Parathyroid adenoma (tissue), 2 donors: ENCODE measurements around the gene STIM1.

Experiments
- H2AFZ ChIP-seq: fragments of 300-600 bp; sonication (generic); one replicate; pipeline ENCODE4 v1.7.0; 2017; ENCODE audit warnings: antibody characterized with exemption, mild to moderate bottlenecking
- H3K27ac ChIP-seq: fragments of 300-600 bp; sonication (generic); one replicate; pipeline ENCODE4 v1.7.0; 2017
- H3K27me3 ChIP-seq: fragments of 300-600 bp; sonication (generic); one replicate; pipeline ENCODE4 v1.7.0; 2017; ENCODE audit warnings: low read length; ENCODE audit not compliant: control insufficient read depth, insufficient read depth
- H3K36me3 ChIP-seq: fragments of 300-600 bp; sonication (generic); one replicate; pipeline ENCODE4 v1.7.0; 2017; ENCODE audit warnings: low read length; ENCODE audit not compliant: control insufficient read depth, insufficient read depth
- H3K4me1 ChIP-seq: fragments of 300-600 bp; sonication (generic); one replicate; pipeline ENCODE4 v1.7.0; 2017; ENCODE audit warnings: control low read depth
- H3K4me2 ChIP-seq: fragments of 300-600 bp; sonication (generic); one replicate; pipeline ENCODE4 v1.7.0; 2017; ENCODE audit warnings: low read length
- H3K4me3 ChIP-seq: fragments of 300-600 bp; sonication (generic); one replicate; pipeline ENCODE4 v1.7.0; 2017; ENCODE audit warnings: low read depth, low read length
- H3K79me2 ChIP-seq: fragments of 300-600 bp; sonication (generic); one replicate; pipeline ENCODE4 v1.7.0; 2017; ENCODE audit warnings: control low read depth
- H3K9ac ChIP-seq: fragments of 300-600 bp; sonication (generic); one replicate; pipeline ENCODE4 v1.7.0; 2017; ENCODE audit warnings: mild to moderate bottlenecking
- H3K9me3 ChIP-seq: fragments of 300-600 bp; sonication (generic); one replicate; pipeline ENCODE4 v1.7.0; 2017; ENCODE audit warnings: low read length; ENCODE audit not compliant: control insufficient read depth
- TF ChIP-seq, protein P1 (sequence below): fragments of 300-600 bp; sonication (generic); IDR thresholded peaks from one replicate; pipeline ENCODE4 v1.7.0; 2017; ENCODE audit warnings: antibody characterized with exemption, mild to moderate bottlenecking
- donor health status: primary hyperparathyroidism.

Gene STIM1

DNA sequence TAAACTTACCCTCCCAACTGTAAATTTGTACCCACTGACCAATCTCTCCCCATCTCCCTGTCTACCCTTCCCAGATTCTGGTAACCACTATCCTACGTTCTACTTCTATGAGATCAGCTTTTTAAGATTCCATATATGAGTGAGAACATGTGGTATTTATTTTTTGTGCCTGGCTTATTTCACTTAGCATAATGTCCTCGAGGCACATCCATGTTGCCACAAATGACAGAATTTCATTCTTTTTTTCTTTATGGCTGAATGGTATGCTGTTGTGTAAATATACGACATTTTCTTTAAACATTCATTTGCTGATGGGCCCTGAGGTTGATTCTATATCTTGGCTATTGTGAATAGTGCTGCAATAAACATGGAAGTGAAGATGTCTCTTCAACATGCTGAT is 164.4 kb downstream of the STIM1 start:
- H3K4me3 ChIP-seq, result no peak overlapping the region
- no peaks in the 10 kb centered on the region for H3K4me1 ChIP-seq
- H2AFZ ChIP-seq, result no peak overlapping the region
- no peaks in the 10 kb centered on the region for H3K27me3 ChIP-seq
- TF ChIP-seq, protein P1, sequence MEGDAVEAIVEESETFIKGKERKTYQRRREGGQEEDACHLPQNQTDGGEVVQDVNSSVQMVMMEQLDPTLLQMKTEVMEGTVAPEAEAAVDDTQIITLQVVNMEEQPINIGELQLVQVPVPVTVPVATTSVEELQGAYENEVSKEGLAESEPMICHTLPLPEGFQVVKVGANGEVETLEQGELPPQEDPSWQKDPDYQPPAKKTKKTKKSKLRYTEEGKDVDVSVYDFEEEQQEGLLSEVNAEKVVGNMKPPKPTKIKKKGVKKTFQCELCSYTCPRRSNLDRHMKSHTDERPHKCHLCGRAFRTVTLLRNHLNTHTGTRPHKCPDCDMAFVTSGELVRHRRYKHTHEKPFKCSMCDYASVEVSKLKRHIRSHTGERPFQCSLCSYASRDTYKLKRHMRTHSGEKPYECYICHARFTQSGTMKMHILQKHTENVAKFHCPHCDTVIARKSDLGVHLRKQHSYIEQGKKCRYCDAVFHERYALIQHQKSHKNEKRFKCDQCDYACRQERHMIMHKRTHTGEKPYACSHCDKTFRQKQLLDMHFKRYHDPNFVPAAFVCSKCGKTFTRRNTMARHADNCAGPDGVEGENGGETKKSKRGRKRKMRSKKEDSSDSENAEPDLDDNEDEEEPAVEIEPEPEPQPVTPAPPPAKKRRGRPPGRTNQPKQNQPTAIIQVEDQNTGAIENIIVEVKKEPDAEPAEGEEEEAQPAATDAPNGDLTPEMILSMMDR, result no peak
- peaks cover 2% of the 10 kb centered on the region for H3K79me2 ChIP-seq
- no peak overlapping the region for H3K9ac ChIP-seq
- no peaks in the 10 kb centered on the region for H3K9me3 ChIP-seq
- no peak overlapping the region for H3K27ac ChIP-seq
- no peaks in the 10 kb centered on the region for H3K36me3 ChIP-seq
- H3K4me2 ChIP-seq, result no peak overlapping the region

DNA sequence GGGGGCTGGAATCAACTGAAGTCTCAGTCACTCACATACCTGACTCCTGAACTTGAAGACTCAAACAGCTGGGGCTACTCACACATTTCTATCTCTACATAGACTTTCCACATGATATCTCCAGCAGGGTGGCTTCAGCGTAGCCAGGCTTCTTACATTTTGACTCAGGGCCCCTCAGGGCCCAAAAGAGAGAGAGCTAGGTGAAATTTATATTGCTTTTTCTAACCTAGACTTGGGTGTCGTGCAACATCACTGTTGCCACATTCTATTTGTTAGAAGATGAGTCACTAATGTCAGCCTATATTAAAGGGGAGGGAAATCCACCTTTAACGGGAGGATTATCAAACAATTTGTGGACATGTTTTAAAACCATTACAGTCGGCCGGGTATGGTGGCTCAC is 167.2 kb downstream of the STIM1 start:
- Histone ChIP-seq H3K36me3 (no peaks in the 10 kb centered on the region), H3K79me2 (peaks cover 2% of the 10 kb centered on the region), H3K27ac (no peak overlapping the region), H3K4me3 (no peak overlapping the region), H2AFZ (no peak overlapping the region), H3K27me3 (no peaks in the 10 kb centered on the region), H3K4me2 (no peak overlapping the region), H3K4me1 (no peaks in the 10 kb centered on the region), H3K9me3 (no peaks in the 10 kb centered on the region), H3K9ac (no peak overlapping the region)
- TF ChIP-seq, protein P1, result no peak

DNA sequence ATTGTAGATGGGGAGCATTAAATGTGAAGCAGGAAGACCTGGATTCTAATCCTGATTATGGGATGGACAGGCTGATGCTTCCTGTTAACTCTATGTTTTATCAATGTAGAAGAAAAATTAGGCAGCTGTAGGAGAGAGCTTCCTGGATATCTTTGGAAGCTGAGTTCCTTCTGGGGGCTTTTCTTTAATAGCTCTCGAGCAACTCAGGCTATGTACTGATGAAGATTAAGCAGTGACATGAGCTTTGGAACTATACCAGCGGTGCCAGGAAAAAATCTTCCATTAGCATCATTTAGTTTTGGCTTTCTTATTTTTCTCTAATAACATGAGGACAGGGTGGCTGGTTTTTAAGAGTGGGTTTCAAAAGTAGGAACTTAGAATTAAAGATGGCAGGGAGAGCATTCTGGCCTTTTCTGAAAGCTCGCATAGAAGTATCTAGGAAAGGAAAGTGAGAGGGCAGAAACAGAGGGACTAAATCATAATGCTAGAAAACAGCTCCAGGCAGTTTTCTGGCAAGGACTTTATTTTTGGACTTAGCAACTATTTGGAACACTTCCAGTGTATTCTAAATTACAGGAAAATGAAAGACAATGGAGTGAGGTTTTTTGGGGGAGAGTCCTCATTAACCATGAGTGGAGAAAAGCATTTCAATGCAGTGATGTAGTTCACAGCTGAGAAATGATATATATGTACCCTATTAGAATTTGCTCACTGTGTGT is 169.9 kb downstream of the STIM1 start:
- peaks cover 2% of the 10 kb centered on the region for H3K79me2 ChIP-seq
- H2AFZ ChIP-seq, result no peak overlapping the region
- no peak overlapping the region for H3K9ac ChIP-seq
- no peaks in the 10 kb centered on the region for H3K9me3 ChIP-seq
- no peaks in the 10 kb centered on the region for H3K4me1 ChIP-seq
- H3K4me2 ChIP-seq, result no peak overlapping the region
- no peaks in the 10 kb centered on the region for H3K27me3 ChIP-seq
- peak overlapping the region; percentile 47 for H3K27ac ChIP-seq
- H3K36me3 ChIP-seq, result no peaks in the 10 kb centered on the region
- TF ChIP-seq, protein P1, result no peak
- no peak overlapping the region for H3K4me3 ChIP-seq

DNA sequence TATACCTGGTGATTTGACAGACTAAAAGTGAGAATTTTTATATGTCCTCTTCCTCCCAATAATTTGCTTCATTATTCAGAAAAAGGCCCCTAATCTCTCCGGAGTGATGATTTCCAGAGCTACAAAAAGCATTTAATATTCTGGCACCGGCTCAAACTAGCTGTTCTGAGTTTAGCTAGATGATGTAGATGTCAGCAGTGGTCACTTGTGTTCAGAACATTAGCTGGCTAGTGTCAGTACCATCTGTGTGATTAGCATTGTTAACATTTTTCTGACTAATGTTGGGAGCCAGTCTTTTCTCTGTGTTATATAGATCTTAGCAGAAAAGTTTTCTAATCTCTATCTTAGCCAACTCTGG is 170.5 kb downstream of the STIM1 start:
- Histone ChIP-seq H3K79me2 (peaks cover 2% of the 10 kb centered on the region), H3K27me3 (no peaks in the 10 kb centered on the region), H3K9me3 (no peaks in the 10 kb centered on the region), H3K4me1 (no peaks in the 10 kb centered on the region), H2AFZ (no peak overlapping the region), H3K27ac (peak overlapping the region; percentile 47), H3K4me2 (no peak overlapping the region), H3K9ac (no peak overlapping the region), H3K36me3 (no peaks in the 10 kb centered on the region), H3K4me3 (no peak overlapping the region)
- TF ChIP-seq, protein P1, result no peak

DNA sequence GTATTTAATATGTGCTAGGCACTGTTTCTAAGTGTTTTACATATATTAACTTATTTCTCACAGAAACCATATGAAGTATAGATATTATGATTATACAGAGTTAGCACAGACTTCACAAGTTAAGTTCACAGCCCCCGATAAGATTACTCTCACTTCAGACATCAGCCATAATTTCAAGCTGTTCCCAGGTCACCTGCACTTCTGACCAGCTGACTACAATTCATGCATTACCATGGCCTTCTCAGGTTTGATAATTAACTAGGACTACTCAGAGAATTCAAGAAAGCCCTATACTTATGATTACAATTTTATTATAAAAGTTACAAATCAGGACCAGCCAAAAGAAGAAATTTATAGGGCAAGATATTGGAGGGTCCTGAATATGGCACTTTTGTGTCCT is 170.9 kb downstream of the STIM1 start:
- no peaks in the 10 kb centered on the region for H3K79me2 ChIP-seq
- H3K27ac ChIP-seq, result no peak overlapping the region
- H3K9ac ChIP-seq, result no peak overlapping the region

More for the DNA sequence above, 170.9 kb downstream of the STIM1 start:
- H3K27me3 ChIP-seq, result no peaks in the 10 kb centered on the region
- no peak overlapping the region for H2AFZ ChIP-seq
- H3K4me3 ChIP-seq, result no peak overlapping the region
- TF ChIP-seq, protein P1, result no peak
- no peaks in the 10 kb centered on the region for H3K36me3 ChIP-seq
- no peaks in the 10 kb centered on the region for H3K9me3 ChIP-seq
- H3K4me2 ChIP-seq, result no peak overlapping the region
- H3K4me1 ChIP-seq, result no peaks in the 10 kb centered on the region
